Stimulated activated CD4-positive, alpha-beta T cell treated with anti-CD3 and anti-CD28 coated beads, Interleukin-4, amount 100 ng/mL, for 1 hour (primary cell): ENCODE data around the gene TMEM150B.

Source experiments
- DNase-seq: peaks from one replicate; pipeline ENCODE4 v3.0.0-alpha.2; 2020

TMEM150B gene, protein sequence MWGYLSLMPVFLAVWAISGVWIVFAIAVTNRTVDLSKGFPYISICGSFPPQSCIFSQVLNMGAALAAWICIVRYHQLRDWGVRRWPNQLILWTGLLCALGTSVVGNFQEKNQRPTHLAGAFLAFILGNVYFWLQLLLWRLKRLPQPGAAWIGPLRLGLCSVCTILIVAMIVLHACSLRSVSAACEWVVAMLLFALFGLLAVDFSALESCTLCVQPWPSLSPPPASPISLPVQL

DNA sequence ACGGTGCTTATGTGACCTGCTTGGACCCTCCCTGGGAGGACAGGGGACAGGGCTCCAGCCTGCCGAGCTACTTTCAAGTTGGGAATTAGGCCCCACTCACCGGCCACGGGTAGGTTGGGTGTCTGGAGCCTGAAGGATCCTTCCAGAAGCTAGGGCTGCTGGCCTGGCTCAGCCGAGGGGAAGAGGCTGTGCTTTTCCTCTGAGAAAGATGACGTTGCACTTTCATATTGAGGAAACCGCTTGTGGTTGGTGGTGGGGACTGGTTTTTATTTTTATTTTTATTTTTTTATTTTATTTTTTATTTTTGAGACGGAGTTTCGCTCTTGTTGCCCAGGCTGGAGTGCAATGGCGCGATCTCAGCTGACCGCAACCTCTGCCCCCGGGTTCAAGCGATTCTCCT, at the start of gene TMEM150B:
TSS of gene TMEM150B (minus strand) at position 170 of the 400 bp plus-strand sequence. CDS start 4,305 bp downstream, outside the sequence.
- DNase-seq = no peak

DNA sequence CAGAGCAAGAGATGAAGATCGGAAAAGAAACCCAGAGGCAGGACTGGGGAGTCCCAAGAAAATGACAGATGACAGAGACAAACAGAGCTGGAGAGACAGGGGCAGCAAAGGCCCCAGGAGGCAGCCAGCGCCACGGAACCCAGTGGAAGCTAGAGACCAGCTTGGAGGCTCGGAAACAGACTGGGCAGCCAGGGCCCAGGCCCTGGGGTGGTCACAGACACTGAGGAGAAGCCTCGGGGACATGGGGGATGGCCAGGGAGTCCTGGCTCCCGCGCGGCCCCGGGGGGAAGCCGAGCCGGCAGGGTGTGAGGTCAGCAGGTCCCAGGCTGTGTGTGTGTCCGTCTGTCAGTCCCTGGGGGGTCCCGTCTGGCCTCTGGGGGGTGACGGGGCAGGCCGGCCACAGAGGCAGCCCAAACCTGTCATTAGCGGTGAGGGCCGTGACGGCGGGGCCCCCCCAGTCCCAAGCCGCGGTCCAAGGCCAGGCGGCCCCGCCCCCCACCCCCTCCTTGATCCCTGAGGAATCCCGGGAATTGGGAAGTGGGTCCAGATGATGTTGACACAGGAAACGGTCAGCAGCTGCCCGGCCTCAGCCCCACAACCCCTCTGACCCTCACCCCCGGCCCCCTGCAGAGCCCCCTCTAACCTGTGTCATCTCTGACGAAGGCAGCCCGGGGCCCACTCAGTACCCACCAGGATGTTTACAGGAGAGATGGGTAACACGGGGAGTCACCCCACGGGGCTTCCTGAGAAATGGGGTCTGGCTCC, 49.0 kb upstream of the TMEM150B start:
- DNase-seq = no peak

DNA sequence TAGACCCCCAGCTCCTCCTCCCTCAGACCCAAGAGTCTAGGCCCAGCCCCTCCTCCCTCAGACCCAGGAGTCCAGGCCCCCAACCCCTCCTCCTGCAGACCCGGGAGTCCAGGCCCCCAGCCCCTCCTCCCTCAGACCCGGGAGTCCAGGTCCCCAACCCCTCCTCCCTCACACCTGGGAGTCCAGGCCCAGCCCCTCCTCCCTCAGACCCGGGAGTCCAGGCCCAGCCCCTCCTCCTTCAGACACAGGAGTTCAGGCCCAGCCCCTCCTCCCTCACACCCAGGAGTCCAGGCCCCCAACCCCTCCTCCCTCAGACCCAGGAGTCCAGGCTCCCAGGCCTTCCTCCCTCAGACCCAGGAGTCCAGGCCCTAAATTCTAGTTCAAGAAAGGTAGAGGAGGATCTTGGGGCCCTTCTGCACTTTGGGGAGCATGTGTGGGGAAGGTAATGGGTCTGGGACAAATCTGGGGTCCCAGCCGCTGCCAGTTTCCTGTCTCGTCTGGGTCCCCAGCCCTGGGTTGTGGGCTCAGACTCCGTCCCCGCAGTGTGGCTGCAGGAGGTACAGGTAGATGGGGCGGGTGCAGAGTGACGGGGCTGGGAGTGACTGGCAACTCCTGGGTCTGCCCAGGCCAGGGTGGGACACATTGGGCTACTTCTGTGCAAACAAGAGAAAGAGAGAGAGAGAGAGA, 48.3 kb upstream of the TMEM150B start:
- no peak for DNase-seq

DNA sequence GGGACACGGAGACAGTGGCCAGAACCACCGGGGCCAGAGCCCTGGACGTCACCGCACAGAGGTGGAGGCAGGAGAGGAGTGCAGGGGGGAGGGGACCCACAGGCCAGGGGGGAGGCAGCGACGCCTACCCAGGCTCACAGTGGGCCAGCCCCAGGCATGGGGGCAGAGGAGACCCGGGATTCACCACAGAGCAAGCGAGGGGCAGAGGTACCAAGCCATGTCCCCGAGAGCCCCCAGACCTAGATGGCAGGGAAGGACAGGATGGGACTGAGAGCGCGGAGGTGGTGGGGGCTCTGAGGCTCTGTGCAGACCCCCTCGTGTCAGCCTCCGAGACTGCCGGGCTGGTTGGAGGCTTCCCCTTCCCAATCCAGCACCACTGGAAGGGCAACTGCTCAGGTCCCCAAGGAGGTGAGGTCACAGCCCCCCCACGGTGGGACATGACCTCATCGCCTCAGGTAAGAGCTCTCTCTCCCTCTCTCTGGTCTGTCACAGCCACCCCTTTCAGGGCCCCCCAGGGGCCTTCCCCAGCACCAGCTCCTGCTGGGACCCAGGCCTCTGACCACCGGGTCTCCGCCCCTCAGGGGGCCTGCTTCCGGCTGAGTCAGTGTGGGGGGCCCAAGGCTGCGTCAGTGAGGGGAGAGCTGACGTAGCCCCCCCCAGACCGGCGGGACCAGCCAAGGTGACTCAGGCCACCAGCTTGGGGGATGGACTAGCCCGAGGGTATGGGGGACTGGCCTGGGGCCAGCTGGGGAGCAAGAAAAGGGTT, 47.4 kb upstream of the TMEM150B start:
- DNase-seq = no peak

DNA sequence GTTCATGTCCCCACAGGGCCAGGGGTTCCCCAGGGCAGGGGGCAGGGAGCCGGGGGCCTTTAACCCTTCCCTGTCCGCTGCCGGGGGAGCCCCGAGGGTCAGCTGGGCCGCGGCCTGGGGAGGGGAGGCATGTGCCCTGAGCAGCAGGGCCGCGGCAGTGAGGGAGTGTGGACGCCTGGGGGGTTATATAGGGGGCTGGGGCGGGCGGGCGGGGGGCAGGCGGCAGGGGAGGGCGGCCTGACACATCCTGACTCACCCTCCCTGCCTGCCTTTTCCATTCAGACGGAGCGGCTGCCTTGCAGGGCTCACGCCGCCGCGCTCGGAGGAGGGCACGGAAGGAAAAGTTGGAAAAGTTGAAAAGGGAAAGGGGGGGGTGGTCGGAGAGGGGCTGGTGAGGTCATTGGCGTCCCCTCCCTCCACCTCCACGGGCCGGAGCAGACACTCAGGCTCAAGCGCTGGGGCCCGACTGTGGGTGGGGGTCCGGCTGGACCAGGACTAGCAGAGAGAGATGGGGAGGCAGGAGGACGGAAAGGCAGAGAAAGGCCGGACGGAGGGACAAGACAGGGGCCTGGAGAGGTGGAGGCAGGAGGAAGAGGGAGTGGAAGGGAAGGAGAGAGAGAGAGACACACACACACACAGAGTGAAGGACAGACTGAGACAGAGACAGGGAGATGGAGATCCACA, 45.3 kb upstream of the TMEM150B start, which contains the start of gene IL11:
TSS of gene IL11 (minus strand) at position 159 of the 684 bp plus-strand sequence. CDS start at position 6, 153 bp downstream.
- DNase-seq = no peak

DNA sequence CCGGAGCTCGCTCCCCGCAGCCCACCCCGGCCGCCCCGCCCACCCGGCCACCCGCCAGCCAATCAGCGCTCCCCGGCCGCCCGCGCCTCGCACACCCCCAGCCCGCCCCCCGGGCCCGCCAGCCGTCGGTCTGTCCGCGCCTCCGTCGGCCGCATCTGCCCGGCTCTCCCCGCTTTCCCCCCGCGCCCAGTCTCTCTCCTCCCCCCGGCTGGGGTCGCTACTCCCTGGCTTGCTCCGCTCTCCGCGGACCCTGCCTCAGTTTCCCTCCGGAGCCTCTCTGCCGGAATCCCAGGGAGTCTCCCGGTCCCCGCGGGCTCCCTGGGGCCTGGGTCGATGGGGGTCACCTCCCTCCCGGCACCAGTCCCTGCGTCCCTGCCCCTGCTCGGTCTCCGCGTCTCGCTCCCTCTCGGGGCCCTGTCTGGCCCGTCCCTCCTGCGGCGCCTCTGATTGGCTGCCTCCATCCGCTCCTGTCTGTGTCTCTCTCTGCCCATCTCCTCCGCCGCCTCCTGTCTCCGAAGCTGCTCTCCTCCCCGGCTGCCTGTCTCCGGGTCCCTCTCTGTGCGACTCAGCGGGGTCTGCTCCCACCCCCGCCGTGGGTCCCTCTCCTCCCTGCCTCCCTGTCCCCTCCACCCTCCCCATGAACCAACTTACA, 44.6 kb upstream of the TMEM150B start:
- peak; percentile 41 for DNase-seq

DNA sequence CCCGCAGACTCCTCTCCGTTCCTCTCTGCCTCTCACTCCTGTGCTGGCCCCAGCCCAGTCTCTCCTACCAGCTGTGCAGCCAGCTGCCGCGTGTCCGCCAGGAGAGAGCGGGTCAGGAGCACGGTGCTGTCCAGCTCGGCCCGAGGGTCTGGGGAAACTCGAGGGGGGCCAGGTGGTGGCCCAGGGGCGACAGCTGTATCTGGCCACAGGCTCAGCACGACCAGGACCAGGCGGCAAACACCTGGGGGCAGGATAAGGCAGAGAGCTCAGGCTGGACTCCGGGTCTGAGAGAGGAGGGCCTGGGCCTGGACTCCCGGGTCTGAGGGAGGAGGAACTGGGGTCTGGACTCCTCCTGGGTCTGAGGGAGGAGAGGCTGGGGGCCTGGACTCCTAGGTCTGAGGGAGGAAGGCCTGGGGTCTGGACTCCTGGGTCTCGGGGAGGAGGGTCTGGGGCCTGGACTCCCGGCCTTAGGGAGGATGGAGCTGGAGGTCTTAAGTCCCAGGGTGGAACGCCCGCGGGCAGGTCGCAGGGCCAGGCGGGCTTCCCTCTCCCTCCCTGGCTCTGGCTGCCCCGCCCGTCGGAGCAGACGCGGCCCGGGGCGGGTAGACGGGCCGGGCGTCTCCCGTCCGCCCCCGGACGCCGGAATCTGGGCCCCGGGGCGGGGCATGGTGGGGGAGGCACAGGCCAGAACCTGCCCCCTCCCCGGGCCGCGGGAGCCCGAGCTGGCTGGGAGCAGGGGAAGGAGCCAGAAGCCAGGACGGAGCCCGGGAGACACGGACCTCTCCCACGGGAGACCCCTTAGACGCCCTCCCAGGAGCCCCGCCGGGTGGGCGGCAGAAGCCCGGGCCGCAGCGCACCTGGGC, 43.8 kb upstream of the TMEM150B start:
- DNase-seq = peak; percentile 27

DNA sequence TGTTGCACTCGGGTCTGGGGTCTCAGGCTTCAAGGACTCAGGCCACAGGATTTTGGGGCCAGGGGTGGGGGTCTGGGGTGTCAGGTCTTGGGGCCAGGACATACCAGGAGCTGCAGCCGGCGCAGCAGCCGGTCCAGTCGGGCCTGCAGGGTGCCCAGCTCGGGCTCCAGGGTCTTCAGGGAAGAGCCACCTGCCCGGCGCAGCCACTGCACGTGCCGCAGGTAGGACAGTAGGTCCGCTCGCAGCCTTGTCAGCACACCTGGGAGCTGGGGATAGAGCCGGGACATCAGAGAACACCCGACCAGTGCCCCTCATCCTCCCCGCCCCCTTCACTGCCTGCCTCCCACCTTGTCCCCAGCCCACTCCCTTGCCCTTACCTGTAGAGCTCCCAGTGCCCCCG, 43.0 kb upstream of the TMEM150B start:
- DNase-seq = no peak

DNA sequence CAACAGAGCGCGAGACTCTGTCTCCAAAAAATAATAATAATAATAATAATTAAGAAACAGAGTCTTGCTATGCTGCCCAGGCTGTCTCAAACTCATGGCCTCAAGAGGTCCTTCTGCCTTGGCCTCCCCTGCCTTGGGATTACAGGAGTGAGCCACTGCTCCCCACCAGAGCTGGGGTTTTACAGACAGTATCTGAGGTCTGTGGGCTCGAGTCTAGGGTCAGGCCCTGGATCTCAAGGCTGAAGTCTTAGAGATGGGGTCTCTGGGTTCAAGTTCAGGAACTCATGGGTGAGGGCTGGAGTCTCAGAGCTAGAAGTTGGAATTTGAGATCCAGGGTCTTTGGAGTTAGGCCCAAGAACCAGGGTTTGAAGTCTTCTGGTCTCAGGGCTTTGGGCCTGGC, 41.6 kb upstream of the TMEM150B start:
- DNase-seq = no peak

DNA sequence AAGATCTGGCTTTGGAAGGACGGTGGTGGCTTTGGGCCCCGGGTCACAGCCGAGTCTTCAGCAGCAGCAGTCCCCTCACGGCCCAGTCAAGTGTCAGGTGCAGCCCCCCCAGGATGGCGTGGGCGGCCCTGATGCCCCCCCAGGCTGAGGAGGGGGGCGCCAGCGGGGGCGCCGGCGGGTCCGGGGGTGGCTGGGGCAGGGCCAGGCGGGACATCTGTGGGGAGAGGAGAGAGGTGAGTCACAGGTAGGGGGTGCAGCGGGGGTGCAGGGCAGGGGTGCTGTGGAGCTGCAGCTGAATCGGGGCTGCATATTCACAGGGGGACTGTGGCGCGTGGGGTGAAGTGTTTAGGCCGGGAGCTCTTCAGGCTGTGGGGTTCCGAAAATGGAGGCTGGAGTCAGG, 40.8 kb upstream of the TMEM150B start:
- DNase-seq = no peak

DNA sequence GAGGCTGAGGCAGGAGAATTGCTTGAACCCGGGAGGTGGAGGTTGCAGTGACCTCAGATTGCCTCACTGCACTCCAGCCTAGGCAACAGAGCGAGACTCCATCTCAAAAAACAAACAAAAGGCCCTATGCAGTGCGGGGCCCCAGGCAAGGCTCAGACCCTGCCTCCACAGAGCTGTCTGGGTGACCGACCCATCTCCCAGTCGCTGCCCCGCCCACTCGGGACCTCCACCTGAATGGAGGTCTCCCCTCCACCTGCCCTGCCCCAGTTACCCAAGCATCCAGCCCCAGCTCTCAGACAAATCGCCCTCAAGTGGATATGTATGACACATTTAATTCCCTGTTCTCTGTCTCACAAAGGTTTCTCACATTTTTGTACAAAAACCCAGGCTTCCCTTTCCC, 40.1 kb upstream of the TMEM150B start:
- no peak for DNase-seq

DNA sequence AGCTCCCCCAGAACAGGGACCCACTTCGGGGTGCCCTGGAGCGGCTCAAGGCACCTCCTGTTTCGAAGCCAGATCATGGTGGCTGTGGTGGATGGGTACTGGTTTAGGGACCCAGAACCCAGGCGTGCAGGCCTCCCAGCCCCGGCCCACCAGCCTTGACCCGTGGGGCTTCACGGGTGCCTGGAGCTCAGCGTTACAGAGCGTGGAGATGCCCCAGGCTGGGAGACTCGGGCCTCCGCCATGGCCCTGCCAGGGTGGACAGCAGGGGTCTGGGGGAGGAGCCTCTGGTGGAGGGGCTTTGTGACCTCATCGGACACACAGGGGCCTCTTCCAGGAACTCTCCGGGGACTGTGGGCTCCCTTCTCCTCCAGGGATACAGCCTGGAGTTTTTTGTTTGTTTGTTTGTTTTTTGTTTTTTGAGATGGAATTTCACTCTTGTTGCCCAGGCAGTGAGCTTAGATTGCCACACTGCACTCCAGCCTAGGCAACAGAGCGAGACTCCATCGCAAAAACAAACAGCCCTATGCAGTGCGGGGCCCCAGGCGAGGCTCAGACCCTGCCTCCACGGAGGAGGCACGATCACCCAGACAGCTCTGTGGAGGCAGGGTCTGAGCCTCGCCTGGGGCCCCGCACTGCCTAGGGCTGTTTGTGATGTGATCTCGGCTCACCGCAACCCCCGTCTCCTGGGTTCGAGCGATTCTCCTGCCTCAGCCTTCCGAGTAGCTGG, 38.0 kb upstream of the TMEM150B start, which contains the start of gene GARIN5B:
TSS of gene GARIN5B (minus strand) at position 271 of the 727 bp plus-strand sequence. CDS start at position 77, 194 bp downstream.
- no peak for DNase-seq

DNA sequence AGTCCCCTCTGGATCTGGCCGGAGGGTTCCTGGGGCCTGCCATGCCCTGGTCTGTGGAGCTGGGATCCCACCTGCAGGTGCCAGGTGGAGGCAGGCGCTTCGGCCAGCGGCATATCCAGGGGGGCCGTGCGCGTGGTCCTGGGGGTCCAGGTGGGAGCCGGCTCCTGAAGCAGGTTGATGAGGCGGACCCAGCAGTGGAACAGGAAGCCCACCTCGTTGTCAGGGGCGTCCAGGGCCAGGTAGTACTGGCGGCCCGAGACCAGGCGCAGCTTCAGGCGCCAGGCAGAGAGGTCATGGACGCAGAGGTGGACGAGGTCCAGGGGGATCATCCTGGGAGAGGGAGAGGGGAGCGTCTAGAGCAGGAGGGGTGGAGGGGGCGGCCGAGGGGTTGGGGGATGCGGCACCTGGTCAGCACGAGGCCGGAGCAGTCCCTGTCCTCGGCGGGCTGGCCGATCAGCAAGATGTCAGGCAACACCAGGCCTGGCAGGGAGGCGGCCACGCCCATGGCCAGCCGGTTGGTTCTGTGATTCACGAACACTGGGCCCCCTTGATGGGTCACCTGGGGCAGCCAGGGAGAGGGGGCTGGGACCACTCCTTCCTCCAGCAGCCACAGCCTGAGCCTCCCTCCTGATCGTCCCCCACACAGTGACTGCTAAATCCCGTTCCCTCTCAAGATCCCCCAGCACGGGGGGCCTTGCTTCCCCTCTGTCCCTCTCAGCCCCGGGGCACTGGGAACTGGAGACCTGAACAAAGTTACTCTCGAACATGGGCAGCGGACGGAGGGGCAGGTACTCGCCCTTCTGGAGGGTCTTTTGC, 37.2 kb upstream of the TMEM150B start:
- no peak for DNase-seq

DNA sequence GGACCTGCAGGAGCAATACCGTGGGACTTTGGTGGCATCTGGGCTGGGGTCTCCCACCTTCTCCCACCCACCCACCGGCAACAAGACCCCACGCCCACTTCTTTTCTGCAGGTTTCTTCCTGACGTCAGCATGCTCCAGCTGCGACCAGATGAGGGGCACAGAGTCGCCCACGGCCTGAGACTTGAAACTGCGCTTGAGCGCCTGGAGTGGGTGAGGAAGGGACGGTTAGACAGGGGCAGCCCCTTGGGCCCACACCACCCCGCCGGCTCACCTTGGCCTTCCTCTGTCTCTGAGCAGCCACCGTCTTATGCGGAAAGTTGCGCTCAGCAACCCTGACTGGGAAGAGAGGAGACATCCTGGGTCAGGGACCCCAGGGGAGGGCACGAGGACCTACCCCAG, 35.8 kb upstream of the TMEM150B start:
- DNase-seq = no peak

DNA sequence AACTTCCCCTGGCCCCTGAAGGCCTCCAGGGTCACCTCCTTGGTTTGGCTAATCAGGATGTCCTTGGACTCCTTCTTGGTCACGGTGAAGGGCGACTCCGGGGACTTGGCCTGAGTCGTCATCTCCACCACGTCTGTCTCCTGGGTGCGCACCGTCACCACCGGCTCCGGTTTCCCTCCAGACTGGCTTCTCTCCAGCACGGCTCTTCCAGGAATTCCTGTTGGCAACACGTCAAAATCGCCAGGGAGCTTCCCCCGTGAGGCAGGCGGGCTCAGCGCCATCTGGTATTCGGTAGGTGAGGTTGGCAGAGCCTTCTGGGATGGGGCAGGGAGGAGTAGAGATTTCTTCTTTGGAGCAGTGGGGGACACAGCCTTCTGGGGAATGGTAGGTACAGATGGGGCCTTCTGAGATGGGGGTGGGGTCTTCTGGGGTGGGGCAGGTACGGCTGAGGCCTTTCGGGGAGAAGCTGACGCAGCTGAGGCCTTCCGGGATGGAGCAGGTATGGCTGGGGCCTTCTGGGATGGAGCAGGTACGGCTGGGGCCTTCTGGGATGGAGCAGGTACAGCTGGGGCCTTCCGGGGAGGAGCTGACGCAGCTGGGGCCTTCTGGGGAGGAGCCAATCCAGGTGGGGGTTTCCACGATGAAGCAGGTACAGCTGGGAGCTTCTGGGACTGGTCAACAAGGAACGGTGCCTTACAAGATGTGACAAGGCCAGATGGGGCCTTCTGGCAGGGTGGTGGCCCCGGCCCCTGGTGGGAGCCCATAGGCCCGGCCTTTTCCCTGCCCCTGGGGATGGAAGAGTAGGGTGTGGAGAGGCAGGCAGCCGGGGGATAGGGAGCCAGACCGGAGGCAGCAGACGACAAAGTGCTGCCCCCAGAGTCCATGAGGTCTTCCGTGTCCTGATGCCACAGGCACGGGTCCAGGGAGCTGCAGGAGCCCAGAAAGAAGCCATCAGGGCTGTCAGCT, 34.1 kb upstream of the TMEM150B start:
- no peak for DNase-seq

DNA sequence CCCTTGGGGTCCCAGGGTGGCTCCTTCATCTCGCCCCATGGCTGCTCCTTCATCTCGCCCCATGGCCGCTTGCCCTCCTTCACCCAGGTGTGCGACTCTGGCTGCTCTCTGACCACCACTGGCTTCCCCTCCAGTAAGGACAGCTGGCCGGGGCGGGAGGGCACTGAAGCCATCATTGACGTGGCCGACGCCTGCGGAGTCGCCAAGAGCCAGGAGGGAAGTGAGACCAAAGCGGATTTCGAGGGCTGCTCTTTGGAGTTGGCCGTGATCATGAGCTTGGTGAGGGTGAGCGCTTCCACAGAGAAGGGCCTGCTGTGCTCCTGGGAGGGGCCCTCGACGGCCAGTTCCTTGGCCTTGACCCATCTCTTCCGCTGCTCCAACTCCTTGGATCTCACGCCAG, 33.4 kb upstream of the TMEM150B start:
- DNase-seq = no peak

DNA sequence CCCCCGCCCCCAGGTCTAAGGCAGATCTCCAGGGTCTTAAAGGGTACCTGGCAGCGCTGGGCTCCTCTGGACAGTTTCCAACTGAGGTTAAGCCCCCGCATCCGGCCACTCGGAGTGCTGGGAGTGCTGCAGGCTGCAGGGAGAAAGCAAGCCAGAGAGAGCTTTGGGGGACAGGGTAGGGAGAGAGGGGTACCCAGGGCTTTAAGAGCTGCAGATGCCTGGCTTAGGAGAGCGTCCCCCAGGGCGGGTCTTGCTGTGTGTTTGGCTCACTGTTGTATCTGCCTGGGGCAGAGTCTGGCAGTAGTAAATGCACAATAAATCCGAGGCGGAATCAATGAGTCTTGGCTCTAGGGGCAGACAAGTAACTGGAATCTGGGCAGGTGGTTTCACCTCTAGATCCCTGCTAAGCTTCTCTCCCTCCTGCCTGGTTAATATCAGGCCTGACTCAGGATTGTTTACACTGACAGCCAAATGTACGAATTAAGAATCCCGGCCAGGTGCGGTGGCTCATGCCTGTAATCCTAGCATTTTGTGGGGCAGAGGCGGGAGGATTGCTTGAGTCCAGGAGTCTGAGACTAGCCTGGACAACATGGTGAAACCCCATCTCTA, 30.2 kb upstream of the TMEM150B start:
- no peak for DNase-seq
